ENCODE results near the gene MBP.

- no peak for TF ChIP-seq CTCF (IDR thresholded peaks at IDR 0.05)
- no peak for TF ChIP-seq POLR2A (IDR thresholded peaks at IDR 0.05)
Observed at GRCh38 chr18:77031662-77032061, 100.9 kb downstream of the MBP start.

Data from thyroid gland (tissue), 4 donors.